HG02642 (cell line): ENCODE measurements around the gene NTPCR.
A peak's percentile ranks its signal among the peaks of the same experiment; 100 is the strongest.

Experiments
- ATAC-seq: cut with Tn5 transposase; IDR thresholded peaks from one replicate; pipeline ENCODE4 v1.9.1; 2021; ENCODE audit warnings: mild to moderate bottlenecking; ENCODE audit not compliant: unreplicated experiment, poor library complexity

NTPCR gene

GRCh38 chr1:232956081-232956480 is 5.7 kb downstream of the NTPCR start:
- ATAC-seq: no peak

- ATAC-seq: no peak
Measured at GRCh38 chr1:232958067-232958466, 7.7 kb downstream of the NTPCR start.

GRCh38 chr1:232962761-232963745 is 12.6 kb downstream of the NTPCR start:
- ATAC-seq: no peak

- no peak for ATAC-seq
Measured at GRCh38 chr1:232964601-232965000, 14.2 kb downstream of the NTPCR start.

GRCh38 chr1:232965124-232965911 is 14.9 kb downstream of the NTPCR start:
- peak; percentile 51 for ATAC-seq

GRCh38 chr1:232965912-232966217 is 15.5 kb downstream of the NTPCR start:
- ATAC-seq: no peak

- ATAC-seq: no peak
Measured at GRCh38 chr1:232966663-232967062, 16.3 kb downstream of the NTPCR start.

- no peak for ATAC-seq
Measured at GRCh38 chr1:232968391-232968790, 18.0 kb downstream of the NTPCR start.

GRCh38 chr1:232968965-232969364 is 18.6 kb downstream of the NTPCR start:
- no peak for ATAC-seq

- no peak for ATAC-seq
Measured at GRCh38 chr1:232969799-232970198, 19.4 kb downstream of the NTPCR start.

- no peak for ATAC-seq
Measured at GRCh38 chr1:232970508-232970907, 20.1 kb downstream of the NTPCR start.

- no peak for ATAC-seq
Measured at GRCh38 chr1:232973652-232974611, 23.5 kb downstream of the NTPCR start.

- ATAC-seq: no peak
Measured at GRCh38 chr1:232974971-232975370, 24.6 kb downstream of the NTPCR start.

GRCh38 chr1:232978091-232978634 is 27.8 kb downstream of the NTPCR start:
- ATAC-seq: peak; percentile 64

GRCh38 chr1:232978815-232979214 is 28.4 kb downstream of the NTPCR start:
- ATAC-seq: no peak

GRCh38 chr1:232979558-232979957 is 29.1 kb downstream of the NTPCR start:
- no peak for ATAC-seq

- no peak for ATAC-seq
Measured at GRCh38 chr1:232980355-232980978, 30.1 kb downstream of the NTPCR start.

- ATAC-seq: no peak
Measured at GRCh38 chr1:232980986-232981560, 30.7 kb downstream of the NTPCR start.

- no peak for ATAC-seq
Measured at GRCh38 chr1:232982238-232982944, 32.0 kb downstream of the NTPCR start.
